ENCODE data around the gene EHD4.

GRCh38 chr15:42021593-42021992 lies 49.2 kb upstream of the EHD4 start:
- TF ChIP-seq CTCF (conservative IDR thresholded peaks at IDR 0.05; ENCODE audit: low read length) (no peak), EZH2phosphoT487 (IDR thresholded peaks at IDR 0.05; ENCODE audit: borderline replicate concordance) (no peak)

All from Loucy (cell line).